HepG2 (cell line): Measurements from ENCODE around the gene RAB3C. TPM values are rescaled to one million over a fixed set of nuclear protein-coding genes. Genes with fewer than 3 reads are reported as not detected.

Experiments
- ATAC-seq: fragments of 200-7000 bp; cut with Tn5 transposase; 3 replicates; pipeline ENCODE4 v1.9.1; 2020; ENCODE audit warnings: mild to moderate bottlenecking, moderate library complexity
- BruUV-seq: library from RNA; stranded (reverse); fragments of 400-500 nt; replicated peaks from 2 replicates; lab custom pipeline; 2021; lab: Mats Ljungman, UMichigan
- CTCF ChIA-PET: fragments of 300-600 bp; formaldehyde crosslinking; extraction: SDS; loops from one replicate; lab custom pipeline; 2021; ENCODE audit warnings: low total read pairs, inconsistent platforms, low intra/inter-chr PET ratio; lab: Yijun Ruan, JAX
- POLR2A ChIA-PET: fragments of 350-600 bp; sonication (Branson Sonifier 250); formaldehyde crosslinking; loops from one replicate; lab custom pipeline; 2020; ENCODE audit warnings: antibody characterized with exemption, inconsistent platforms; lab: Yijun Ruan, JAX
- DNase-seq: peaks from one replicate; pipeline ENCODE4 v3.0.0-alpha.2; 2015; ENCODE audit warnings: low spot score
- FAIRE-seq: peaks from 3 replicates; lab custom pipeline; 2011; peaks lifted over from hg19 to GRCh38; lab: Jason Lieb, UNC
- H2AFZ ChIP-seq: one replicate; pipeline ENCODE4 v1.6.1; 2011; ENCODE audit warnings: low read length, inconsistent platforms
- H3K27ac ChIP-seq: fragments of 300-600 bp; 3 replicates; pipeline ENCODE4 v1.8.0; 2011; ENCODE audit warnings: mixed run types, mild to moderate bottlenecking, mixed read lengths, low read length, inconsistent platforms; ENCODE audit not compliant: insufficient read depth; ENCODE audit errors: extremely low read length
- H3K27me3 ChIP-seq, 2 experiments: fragments of 200-600 bp in 1 of 2; 2 replicates in 1 of 2; 3 replicates in 1 of 2; pipeline versions ENCODE4 v1.6.0 to v1.8.0; 2011; ENCODE audit warnings: low read length in 2 of 2, mild to moderate bottlenecking in 2 of 2, moderate library complexity in 2 of 2, inconsistent platforms in 1 of 2; ENCODE audit not compliant: insufficient read depth in 2 of 2, control insufficient read depth in 1 of 2
- H3K36me3 ChIP-seq, 2 experiments: fragments of 200-600 bp in 1 of 2; replicated peaks in 1 of 2; 2 replicates in 1 of 2; 3 replicates in 1 of 2; pipeline versions ENCODE4 v1.5.1 to v1.8.0; 2011; ENCODE audit warnings: low read length in 2 of 2, inconsistent platforms in 1 of 2; ENCODE audit not compliant: insufficient read depth in 2 of 2, control insufficient read depth in 1 of 2
- H3K4me1 ChIP-seq: 2 replicates; pipeline ENCODE4 v1.5.1; 2012; ENCODE audit warnings: low read length, inconsistent platforms; ENCODE audit not compliant: insufficient read depth
- H3K4me2 ChIP-seq: 2 replicates; pipeline ENCODE4 v1.6.0; 2011; ENCODE audit warnings: low read depth, low read length, inconsistent platforms
- H3K4me3 ChIP-seq, 3 experiments: fragments of 200-600 bp in 1 of 3; sonication (generic), shearing (Covaris generic) in 1 of 3; replicated peaks in 1 of 3; 2 replicates each; pipeline ENCODE4 v1.5.1; 2011 to 2016; ENCODE audit warnings: low read length in 3 of 3, inconsistent platforms in 2 of 3, low read depth in 2 of 3, mild to moderate bottlenecking in 2 of 3, control low read depth in 1 of 3, mixed read lengths in 1 of 3; ENCODE audit not compliant: insufficient read depth in 1 of 3
- H3K79me2 ChIP-seq: one replicate; pipeline ENCODE4 v1.6.1; 2011; ENCODE audit warnings: low read length, inconsistent platforms; ENCODE audit not compliant: insufficient read depth
- H3K9ac ChIP-seq: 2 replicates; pipeline ENCODE4 v1.6.0; 2011; ENCODE audit warnings: mild to moderate bottlenecking, low read depth, low read length, inconsistent platforms; ENCODE audit not compliant: insufficient read depth
- H3K9me3 ChIP-seq: 2 replicates; pipeline ENCODE4 v1.5.1; 2012; ENCODE audit warnings: mild to moderate bottlenecking, low read length
- H4K20me1 ChIP-seq: 2 replicates; pipeline ENCODE4 v1.6.0; 2011; ENCODE audit warnings: inconsistent platforms, mild to moderate bottlenecking, low read length, moderate library complexity; ENCODE audit not compliant: insufficient read depth
- CCAR2 ChIP-seq: fragments of 200-400 bp; formaldehyde crosslinking; optimal IDR thresholded peaks from 2 replicates; pipeline ENCODE3; 2018; ENCODE audit warnings: low read depth, mild to moderate bottlenecking, low read length, moderate library complexity
- ELF1 ChIP-seq: sonication (generic); formaldehyde crosslinking; IDR thresholded peaks from 2 replicates; pipeline ENCODE4 v1.4.0; 2020; ENCODE audit warnings: missing genetic modification reagents
- FOSL2 ChIP-seq: sonication (generic); formaldehyde crosslinking; IDR thresholded peaks from 2 replicates; pipeline ENCODE4 v1.4.0; 2020; ENCODE audit warnings: missing genetic modification reagents
- FOXK2 ChIP-seq: fragments of 450-650 bp; IDR thresholded peaks from 2 replicates; pipeline ENCODE4 v1.6.1; 2016
- MNT ChIP-seq: fragments of 450-650 bp; IDR thresholded peaks from 2 replicates; pipeline ENCODE4 v1.6.1; 2016
- PRDM4 ChIP-seq: sonication (generic); formaldehyde crosslinking; IDR thresholded peaks from 2 replicates; pipeline ENCODE4 v1.9.0; 2021; ENCODE audit warnings: missing genetic modification reagents, borderline replicate concordance
- SNRNP70 ChIP-seq: fragments of 200-400 bp; formaldehyde crosslinking; IDR thresholded peaks from 2 replicates; pipeline ENCODE4 v1.6.1; 2017; ENCODE audit warnings: mild to moderate bottlenecking, low read depth, low read length, moderate library complexity
- TSC22D2 ChIP-seq: sonication (generic); formaldehyde crosslinking; IDR thresholded peaks from 2 replicates; pipeline ENCODE4 v1.5.1; 2020; ENCODE audit warnings: missing genetic modification reagents, mild to moderate bottlenecking, borderline replicate concordance
- ZBTB14 ChIP-seq: sonication (generic); formaldehyde crosslinking; IDR thresholded peaks from 2 replicates; pipeline ENCODE4 v1.4.0; 2020; ENCODE audit warnings: missing genetic modification reagents
- ZNF550 ChIP-seq: sonication (generic); formaldehyde crosslinking; IDR thresholded peaks from 2 replicates; pipeline ENCODE4 v1.4.0; 2020; ENCODE audit warnings: mild to moderate bottlenecking, missing genetic modification reagents, borderline replicate concordance
- ZNF609 ChIP-seq: sonication (generic); formaldehyde crosslinking; IDR thresholded peaks from 2 replicates; pipeline ENCODE4 v1.4.0; 2020; ENCODE audit warnings: mild to moderate bottlenecking, missing genetic modification reagents, borderline replicate concordance
- ZNF709 ChIP-seq: sonication (generic); formaldehyde crosslinking; IDR thresholded peaks from 2 replicates; pipeline ENCODE4 v1.5.0; 2020; ENCODE audit warnings: mild to moderate bottlenecking, missing genetic modification reagents
- ZNF75D ChIP-seq: sonication (generic); formaldehyde crosslinking; IDR thresholded peaks from 2 replicates; pipeline ENCODE4 v1.8.1; 2023; ENCODE audit warnings: missing genetic modification reagents, mild to moderate bottlenecking, borderline replicate concordance
- ZNF766 ChIP-seq: sonication (generic); formaldehyde crosslinking; IDR thresholded peaks from 2 replicates; pipeline ENCODE4 v1.5.0; 2020; ENCODE audit warnings: missing genetic modification reagents, borderline replicate concordance
- ZNF772 ChIP-seq: sonication (generic); formaldehyde crosslinking; IDR thresholded peaks from 2 replicates; pipeline ENCODE4 v1.5.0; 2020; ENCODE audit warnings: mild to moderate bottlenecking, missing genetic modification reagents
- WGBS: methylation state at CpG from one replicate; pipeline ENCODE4 v1.1.6; 2017; ENCODE audit warnings: low lambda C conversion rate; 5-methylcytosine and 5-hydroxymethylcytosine counted together
- in situ Hi-C: cut with HindIII; loops from 2 replicates; pipeline ENCODE4 v1.10.0; 2017; ENCODE audit warnings: low pct_unique_long_range_greater_than_20kb; ENCODE audit not compliant: extremely low pct_ligation_motif_present
- intact Hi-C: fragments of 100-400 bp; cut with micrococcal nuclease; formaldehyde crosslinking; loops from one replicate; pipeline ENCODE4 v1.10.0; 2022; ENCODE audit not compliant: unreplicated experiment
- polyA plus RNA-seq, 8 experiments: library from polyadenylated mRNA; depleted of rRNA in 3 of 8; stranded (reverse) in 7 of 8; unstranded in 1 of 8; fragments of >200 nt; fragmentation: Illumina TruSeq in 4 of 8; extraction: Trizol in 4 of 8; gene quantifications; 2 replicates each; pipeline versions ENCODE4 v1.2.1 to v1.2.3, GENCODE V29; 2011 to 2016; ENCODE audit warnings: low read depth in 4 of 8, missing spikeins in 1 of 8, mixed read lengths in 1 of 8; ENCODE audit not compliant: insufficient read depth in 1 of 8
- total RNA-seq, 5 experiments: library from RNA; depleted of rRNA; stranded (reverse); fragments of >200 nt; fragmentation: Illumina TruSeq; extraction: Trizol; gene quantifications; 2 replicates each; pipeline ENCODE4 v1.2.3, GENCODE V29; 2016; ENCODE audit warnings: low read depth in 1 of 5

The RAB3C gene
- total and polyA plus RNA-seq, 2 of the 13 experiments (the other 11 are each of a cell fraction or from before 2014, with no cell fraction given): not detected

GRCh38 chr5:58764199-58764598 lies 181.3 kb downstream of the RAB3C start (continued):
- TF ChIP-seq ZNF75D (CRISPR knock-in tag): no peak
- no peak for TF ChIP-seq PRDM4 (CRISPR knock-in tag)
- TF ChIP-seq ELF1: no peak
- TF ChIP-seq ZNF772 (CRISPR knock-in tag): no peak
- TF ChIP-seq ZNF766: no peak
- TF ChIP-seq ZNF709 (CRISPR knock-in tag): no peak
- TF ChIP-seq FOSL2 (CRISPR knock-in tag): no peak

DNA sequence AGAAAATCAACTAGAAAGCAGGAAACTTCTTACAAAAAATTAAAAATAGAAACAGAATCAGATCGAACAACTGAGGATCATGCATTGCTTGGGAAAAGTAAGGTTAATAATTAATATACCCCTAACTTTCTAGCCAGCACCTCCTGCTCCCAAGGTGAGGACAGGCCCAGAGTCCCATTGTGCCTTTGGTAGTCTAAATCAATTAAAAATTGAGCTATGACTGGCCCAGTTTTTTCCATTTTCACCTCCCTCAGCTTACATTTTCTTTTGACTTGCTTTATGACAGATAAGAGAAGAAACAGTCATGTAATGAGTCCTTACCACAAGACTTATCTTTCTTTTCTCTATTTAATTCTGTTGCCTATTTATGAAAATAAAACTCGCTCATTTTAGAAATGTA lies 182.2 kb downstream of the RAB3C start:
- POLR2A ChIA-PET: no interaction called here
- H3K36me3 ChIP-seq: no peaks in the 10 kb centered on the region
- no peak overlapping the region for H2AFZ ChIP-seq
- no TSS peak for BruUV-seq
- CTCF ChIA-PET: no interaction called here
- no peaks in the 10 kb centered on the region for H3K27me3 ChIP-seq
- H3K27ac ChIP-seq: no peak overlapping the region
- no peak overlapping the region for H3K4me2 ChIP-seq
- no peaks in the 10 kb centered on the region for H3K79me2 ChIP-seq
- H4K20me1 ChIP-seq: no peaks in the 10 kb centered on the region
- 4% methylated on average over 2 of the region's 2 CpGs for WGBS
- no peak for DNase-seq
- H3K4me1 ChIP-seq: no peaks in the 10 kb centered on the region
- no peak for FAIRE-seq
- in situ Hi-C loops (no loop called here), intact Hi-C loops (no loop called here)
- no peak overlapping the region for H3K4me3 ChIP-seq
- no peak for ATAC-seq
- H3K9ac ChIP-seq: no peak overlapping the region
- H3K9me3 ChIP-seq: no peaks in the 10 kb centered on the region
- no peak for TF ChIP-seq MNT
- TF ChIP-seq ZBTB14 (CRISPR knock-in tag): no peak
- no peak for TF ChIP-seq SNRNP70
- TF ChIP-seq ZNF550 (CRISPR knock-in tag): no peak
- no peak for TF ChIP-seq FOXK2
- TF ChIP-seq CCAR2: no peak
- no peak for TF ChIP-seq TSC22D2 (CRISPR knock-in tag)
- no peak for TF ChIP-seq ZNF609
